GM21528 (cell line): ENCODE results near the gene SLAIN2.

ENCODE experiments used
- ATAC-seq: cut with Tn5 transposase; IDR thresholded peaks from one replicate; pipeline ENCODE4 v1.9.1; 2021; ENCODE audit warnings: mild to moderate bottlenecking, moderate library complexity; ENCODE audit not compliant: unreplicated experiment, low FRiP score

The SLAIN2 gene

GRCh38 chr4:48367016-48367415 lies 25.7 kb downstream of the SLAIN2 start:
- ATAC-seq: no peak

GRCh38 chr4:48368389-48368788 lies 27.1 kb downstream of the SLAIN2 start:
- no peak for ATAC-seq

- no peak for ATAC-seq
Measured at GRCh38 chr4:48369248-48369647, 27.9 kb downstream of the SLAIN2 start.

- no peak for ATAC-seq
Measured at GRCh38 chr4:48369771-48370170, 28.4 kb downstream of the SLAIN2 start.

GRCh38 chr4:48370260-48371134 lies 29.2 kb downstream of the SLAIN2 start:
- ATAC-seq: no peak

GRCh38 chr4:48372272-48372671 lies 30.9 kb downstream of the SLAIN2 start:
- ATAC-seq: no peak

GRCh38 chr4:48375651-48376304 lies 34.4 kb downstream of the SLAIN2 start:
- no peak for ATAC-seq

- no peak for ATAC-seq
Measured at GRCh38 chr4:48379587-48380180, 38.4 kb downstream of the SLAIN2 start.

- no peak for ATAC-seq
Measured at GRCh38 chr4:48380583-48381167, 39.3 kb downstream of the SLAIN2 start.

- ATAC-seq: no peak
Measured at GRCh38 chr4:48388525-48389154, 47.3 kb downstream of the SLAIN2 start.

GRCh38 chr4:48396043-48396442 lies 54.7 kb downstream of the SLAIN2 start:
- ATAC-seq: no peak

GRCh38 chr4:48400416-48400815 lies 59.1 kb downstream of the SLAIN2 start:
- no peak for ATAC-seq

- no peak for ATAC-seq
Measured at GRCh38 chr4:48403358-48403757, 62.0 kb downstream of the SLAIN2 start.

- ATAC-seq: no peak
Measured at GRCh38 chr4:48403779-48404178, 62.5 kb downstream of the SLAIN2 start.

- ATAC-seq: no peak
Measured at GRCh38 chr4:48405924-48406323, 64.6 kb downstream of the SLAIN2 start.

GRCh38 chr4:48409203-48409602 lies 67.9 kb downstream of the SLAIN2 start:
- no peak for ATAC-seq

- no peak for ATAC-seq
Measured at GRCh38 chr4:48410812-48411211, 69.5 kb downstream of the SLAIN2 start.

GRCh38 chr4:48420144-48420543 lies 78.8 kb downstream of the SLAIN2 start:
- ATAC-seq: no peak

GRCh38 chr4:48421101-48421500 lies 79.8 kb downstream of the SLAIN2 start:
- ATAC-seq: no peak

GRCh38 chr4:48428926-48429325 lies 87.6 kb downstream of the SLAIN2 start:
- ATAC-seq: no peak
